NCI-H345 treated with DMSO at 0.1 percent for 48 hours (cell line): ENCODE data around the gene MTHFD1L.

Source experiments
- DNase-seq: peaks from one replicate; lab custom pipeline; 2025; ENCODE audit not compliant: unreplicated experiment; lab: John Stamatoyannopoulos, UW

MTHFD1L gene

GRCh38 chr6:150897400-150897943 is 32.0 kb downstream of the MTHFD1L start:
- DNase-seq, result no peak

GRCh38 chr6:150898399-150899170 is 33.1 kb downstream of the MTHFD1L start:
- no peak for DNase-seq

GRCh38 chr6:150899231-150899630 is 33.7 kb downstream of the MTHFD1L start:
- no peak for DNase-seq

- DNase-seq, result no peak
These were observed 34.5 kb downstream of the MTHFD1L start for GRCh38 chr6:150900049-150900448.

GRCh38 chr6:150902142-150902776 is 36.8 kb downstream of the MTHFD1L start:
- DNase-seq, result no peak

GRCh38 chr6:150905769-150906168 is 40.3 kb downstream of the MTHFD1L start:
- no peak for DNase-seq

GRCh38 chr6:150906641-150907326 is 41.3 kb downstream of the MTHFD1L start:
- DNase-seq, result no peak

- DNase-seq, result no peak
These were observed 41.9 kb downstream of the MTHFD1L start for GRCh38 chr6:150907383-150907782.

GRCh38 chr6:150908901-150909300 is 43.4 kb downstream of the MTHFD1L start:
- DNase-seq, result no peak

GRCh38 chr6:150910561-150910960 is 45.1 kb downstream of the MTHFD1L start:
- no peak for DNase-seq

- DNase-seq, result no peak
These were observed 48.9 kb downstream of the MTHFD1L start for GRCh38 chr6:150914372-150914771.

GRCh38 chr6:150915131-150915879 is 49.8 kb downstream of the MTHFD1L start:
- DNase-seq, result no peak

GRCh38 chr6:150915880-150916265 is 50.4 kb downstream of the MTHFD1L start:
- no peak for DNase-seq

- no peak for DNase-seq
These were observed 54.4 kb downstream of the MTHFD1L start for GRCh38 chr6:150919938-150920337.

- no peak for DNase-seq
These were observed 56.6 kb downstream of the MTHFD1L start for GRCh38 chr6:150922137-150922536.

- DNase-seq, result no peak
These were observed 59.5 kb downstream of the MTHFD1L start for GRCh38 chr6:150924808-150925589.

- no peak for DNase-seq
These were observed 60.1 kb downstream of the MTHFD1L start for GRCh38 chr6:150925590-150925928.

GRCh38 chr6:150925976-150926375 is 60.5 kb downstream of the MTHFD1L start:
- no peak for DNase-seq

- DNase-seq, result no peak
These were observed 63.4 kb downstream of the MTHFD1L start for GRCh38 chr6:150928882-150929281.

GRCh38 chr6:150929416-150929815 is 63.9 kb downstream of the MTHFD1L start:
- DNase-seq, result no peak
